ENCODE data around the gene STARD3. TPM values are rescaled to one million over a fixed set of nuclear protein-coding genes. Genes with fewer than 3 reads are reported as not detected.
"Not testable (repeated sequence)": the region's sequence is repeated elsewhere in the genome, so short reads cannot be mapped to it uniquely, and the experiment has no call there.

The STARD3 gene
- total RNA-seq, 2 experiments from 2014 or later = 56.1 to 56.8 TPM

DNA sequence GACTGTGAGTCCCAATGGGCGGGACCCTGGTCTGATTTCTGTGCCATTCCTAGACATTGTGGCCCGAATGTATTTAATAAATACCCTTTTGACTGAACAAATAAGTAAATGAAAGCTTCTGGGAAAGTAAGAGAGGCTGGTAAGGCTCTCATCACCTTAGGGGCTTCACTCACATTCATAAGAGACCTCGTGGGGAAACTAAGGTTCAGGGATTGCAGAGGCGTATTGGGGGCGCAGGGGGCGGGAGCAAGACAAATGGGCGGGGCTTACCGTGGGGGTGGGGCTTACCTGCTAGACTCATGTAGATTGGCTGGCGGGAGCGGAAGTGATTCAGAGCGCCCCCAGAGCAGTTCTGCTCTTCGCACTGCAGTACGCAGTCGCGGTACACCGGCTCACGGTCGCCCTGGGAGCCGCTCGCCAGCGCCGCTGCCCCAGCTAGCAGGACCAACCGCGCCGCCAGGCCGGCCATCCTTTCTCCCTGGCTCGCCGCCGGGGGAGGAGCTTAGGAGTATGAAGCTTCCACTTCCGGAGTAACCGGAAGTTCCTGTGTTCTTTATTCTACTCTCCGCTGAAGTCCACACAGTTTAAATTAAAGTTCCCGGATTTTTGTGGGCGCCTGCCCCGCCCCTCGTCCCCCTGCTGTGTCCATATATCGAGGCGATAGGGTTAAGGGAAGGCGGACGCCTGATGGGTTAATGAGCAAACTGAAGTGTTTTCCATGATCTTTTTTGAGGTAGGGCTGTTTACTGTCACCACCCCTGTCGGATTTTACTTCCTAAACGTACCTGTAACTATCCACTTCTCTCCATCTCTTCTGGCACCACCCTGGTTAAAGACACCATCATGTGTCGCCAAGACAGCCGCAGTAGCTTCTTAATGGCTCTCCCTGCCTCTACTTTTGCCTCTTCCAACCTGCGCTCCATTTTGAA, 50.9 kb downstream of the STARD3 start, which contains the start of gene PGAP3:
Gene PGAP3 (minus strand): TSS at position 512 of the 929 bp plus-strand sequence. CDS start 43 bp downstream, at position 469.
- peaks cover 8% of the 10 kb centered on the region for H3K36me3 Mint-ChIP-seq (ENCODE audit: low read depth)
- peak; percentile 89 for DNase-seq
- peak within 1 kb of the TSS; percentile 94 for H3K27ac Mint-ChIP-seq

DNA sequence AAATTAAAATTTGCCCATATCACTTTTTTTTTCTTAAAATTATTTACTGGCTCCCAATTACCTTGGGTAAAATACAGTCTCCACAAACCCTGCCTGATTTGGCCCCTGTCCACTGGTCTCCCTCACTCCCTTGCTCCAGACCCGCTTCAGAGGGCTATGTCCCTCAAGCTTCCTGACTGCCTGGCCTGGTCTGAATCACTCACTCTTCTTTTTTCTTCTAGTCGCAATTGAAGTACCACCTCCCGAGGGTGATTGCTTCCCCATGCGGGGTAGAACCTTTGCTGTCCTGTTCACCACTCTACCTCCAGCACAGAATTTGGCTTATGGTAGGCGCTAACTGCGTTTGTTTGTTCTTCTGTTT, 51.5 kb downstream of the STARD3 start:
- Mint-ChIP-seq H3K27me3 (ENCODE audit: low read depth) (no peaks in the 10 kb centered on the region), H3K9me3 (no peaks in the 10 kb centered on the region), H3K27ac (peak overlapping the region; percentile 94), H3K4me3 (peak overlapping the region; percentile 98), H3K36me3 (ENCODE audit: low read depth) (peaks cover 4% of the 10 kb centered on the region), H3K4me1 (ENCODE audit: low read depth) (peaks cover 15% of the 10 kb centered on the region)
- DNase-seq = no peak
- intact Hi-C loops (cut with micrococcal nuclease) = loop anchor here (1.0 to 5.0 kb wide), 4 partner anchors 42 to 227 kb away; partner anchors contain the start of genes CDK12, IKZF3, MIEN1 and STARD3
- CTCF ChIA-PET = interaction anchor here (0.6 to 3.2 kb wide), 8 partner anchors 9 to 450 kb away, joined by 3 to 16 read pairs (median 4); partner anchors contain the start of gene PNMT

More for the DNA sequence above, 50.9 kb downstream of the STARD3 start, which contains the start of gene PGAP3:
- intact Hi-C loops (cut with micrococcal nuclease) = loop anchor here (1.0 to 5.0 kb wide), 5 partner anchors 43 to 227 kb away; partner anchors contain the start of genes CDK12, IKZF3, MIEN1 and STARD3
- Mint-ChIP-seq H3K9me3 (no peaks in the 10 kb centered on the region), H3K4me3 (peak within 1 kb of the TSS; percentile 98), H3K4me1 (ENCODE audit: low read depth) (peaks cover 15% of the 10 kb centered on the region), H3K27me3 (ENCODE audit: low read depth) (no peaks in the 10 kb centered on the region)
- CTCF ChIA-PET = interaction anchor here (0.6 to 3.2 kb wide), 10 partner anchors 8 to 449 kb away, joined by 3 to 16 read pairs (median 4); partner anchors contain the start of gene PNMT

DNA sequence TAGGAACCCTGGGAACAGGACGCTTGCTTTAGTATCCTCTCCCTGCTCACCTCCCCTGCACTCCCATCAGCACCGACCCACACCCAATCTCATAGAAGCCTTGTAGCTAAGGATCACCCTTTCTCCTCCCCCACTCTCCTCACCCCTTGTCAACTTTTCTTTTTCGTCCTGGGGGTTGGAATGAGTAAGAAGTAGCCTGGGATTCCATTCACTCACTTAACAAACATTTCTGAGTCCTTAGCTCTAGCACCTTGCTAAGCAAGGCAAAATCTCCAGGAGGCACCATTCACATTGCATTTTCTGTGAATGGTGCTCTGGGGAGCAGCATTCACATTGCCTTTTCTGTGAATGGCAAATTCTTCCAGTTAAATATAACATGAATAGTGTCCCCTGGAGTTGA, 52.0 kb downstream of the STARD3 start:
- Mint-ChIP-seq H3K4me1 (ENCODE audit: low read depth) (peaks cover 15% of the 10 kb centered on the region), H3K4me3 (peak overlapping the region; percentile 98), H3K27me3 (ENCODE audit: low read depth) (no peaks in the 10 kb centered on the region), H3K27ac (peak overlapping the region; percentile 94), H3K36me3 (ENCODE audit: low read depth) (peaks cover 4% of the 10 kb centered on the region), H3K9me3 (no peaks in the 10 kb centered on the region)
- intact Hi-C loops (cut with micrococcal nuclease) = loop anchor here (1.0 to 5.0 kb wide), 4 partner anchors 42 to 228 kb away; partner anchors contain the start of genes CDK12, IKZF3, MIEN1 and STARD3
- no peak for DNase-seq
- CTCF ChIA-PET = interaction anchor here (1.0 to 3.2 kb wide), 4 partner anchors 9 to 154 kb away, joined by 3 to 16 read pairs (median 6); partner anchors contain the start of gene MIEN1

DNA sequence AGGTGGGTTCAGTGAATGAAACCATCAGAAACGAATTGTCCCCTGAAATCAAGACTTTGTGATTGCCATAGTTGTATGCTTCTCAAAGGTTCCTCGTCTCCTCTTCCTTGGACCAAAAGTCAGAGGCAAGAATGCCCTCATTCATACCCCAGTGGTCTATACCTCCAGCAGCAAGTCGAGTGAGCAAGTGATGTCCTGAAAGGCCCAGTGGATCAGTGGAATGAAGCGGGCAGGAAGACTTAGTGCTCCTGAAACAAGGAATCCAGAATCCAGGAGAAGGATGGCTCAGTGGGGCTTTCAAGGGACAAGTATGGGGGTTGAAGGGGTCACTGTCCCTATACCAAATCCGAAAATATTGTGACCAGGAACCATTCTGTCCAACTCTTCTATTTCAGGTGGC, 57.6 kb downstream of the STARD3 start:
- CTCF ChIA-PET = no interaction called here
- no peak for DNase-seq
- Mint-ChIP-seq H3K27me3 (ENCODE audit: low read depth) (peaks cover 9% of the 10 kb centered on the region), H3K27ac (no peak overlapping the region), H3K4me3 (no peak overlapping the region), H3K9me3 (no peaks in the 10 kb centered on the region), H3K36me3 (ENCODE audit: low read depth) (no peaks in the 10 kb centered on the region), H3K4me1 (ENCODE audit: low read depth) (peaks cover 1% of the 10 kb centered on the region)
- intact Hi-C loops (cut with micrococcal nuclease) = no loop called here

DNA sequence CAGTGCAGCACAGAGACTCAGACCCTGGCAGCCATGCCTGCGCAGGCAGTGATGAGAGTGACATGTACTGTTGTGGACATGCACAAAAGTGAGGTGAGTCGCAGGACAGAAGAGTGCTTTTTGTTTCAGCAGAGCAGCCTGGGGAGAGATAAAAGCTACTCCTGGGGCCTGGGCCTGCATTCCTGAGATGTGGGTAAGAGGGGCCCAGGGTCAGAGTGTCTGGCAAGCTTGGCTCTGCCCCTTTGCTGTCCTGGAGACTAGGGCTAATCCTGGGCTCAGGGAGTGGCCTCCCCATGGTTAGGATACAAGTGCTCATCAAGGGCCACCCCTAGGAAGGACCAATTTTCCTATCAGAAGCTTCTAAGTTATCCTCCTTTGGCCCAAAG, 58.1 kb downstream of the STARD3 start:
- DNase-seq = no peak
- intact Hi-C loops (cut with micrococcal nuclease) = no loop called here
- CTCF ChIA-PET = no interaction called here
- H3K4me1 Mint-ChIP-seq (ENCODE audit: low read depth) = peaks cover 4% of the 10 kb centered on the region
- no peak overlapping the region for H3K27ac Mint-ChIP-seq
- no peaks in the 10 kb centered on the region for H3K9me3 Mint-ChIP-seq
- no peaks in the 10 kb centered on the region for H3K36me3 Mint-ChIP-seq (ENCODE audit: low read depth)
- peaks cover 11% of the 10 kb centered on the region for H3K27me3 Mint-ChIP-seq (ENCODE audit: low read depth)
- no peak overlapping the region for H3K4me3 Mint-ChIP-seq

DNA sequence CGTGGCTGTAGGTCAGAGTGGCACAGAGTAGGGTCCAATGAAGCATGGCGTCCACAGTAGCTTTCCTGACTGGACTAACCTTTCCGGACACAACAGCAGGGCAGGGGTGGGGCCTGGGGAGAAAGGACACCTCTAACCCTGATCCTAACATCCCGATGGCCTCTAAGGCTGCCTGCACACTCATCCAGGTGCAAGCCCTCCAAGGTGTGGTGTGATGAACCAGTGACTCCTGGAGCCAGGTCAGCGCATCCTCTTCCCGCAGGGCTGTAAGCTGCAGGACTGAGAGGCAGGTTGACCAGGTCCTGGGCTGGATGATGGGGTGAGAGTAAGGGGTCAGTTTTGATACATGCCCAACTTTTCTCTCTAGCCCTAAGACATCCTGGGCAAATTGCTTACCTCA, 59.8 kb downstream of the STARD3 start:
- H3K4me1 Mint-ChIP-seq (ENCODE audit: low read depth) = peaks cover 9% of the 10 kb centered on the region
- peaks cover 25% of the 10 kb centered on the region for H3K27me3 Mint-ChIP-seq (ENCODE audit: low read depth)
- H3K27ac Mint-ChIP-seq = no peak overlapping the region
- no peaks in the 10 kb centered on the region for H3K9me3 Mint-ChIP-seq
- H3K36me3 Mint-ChIP-seq (ENCODE audit: low read depth) = no peaks in the 10 kb centered on the region
- CTCF ChIA-PET = interaction anchor here (0.8 kb wide), 1 partner anchor 42 kb away, joined by 3 read pairs; no protein-coding TSS in a partner anchor
- no peak for DNase-seq
- intact Hi-C loops (cut with micrococcal nuclease) = no loop called here
- no peak overlapping the region for H3K4me3 Mint-ChIP-seq

DNA sequence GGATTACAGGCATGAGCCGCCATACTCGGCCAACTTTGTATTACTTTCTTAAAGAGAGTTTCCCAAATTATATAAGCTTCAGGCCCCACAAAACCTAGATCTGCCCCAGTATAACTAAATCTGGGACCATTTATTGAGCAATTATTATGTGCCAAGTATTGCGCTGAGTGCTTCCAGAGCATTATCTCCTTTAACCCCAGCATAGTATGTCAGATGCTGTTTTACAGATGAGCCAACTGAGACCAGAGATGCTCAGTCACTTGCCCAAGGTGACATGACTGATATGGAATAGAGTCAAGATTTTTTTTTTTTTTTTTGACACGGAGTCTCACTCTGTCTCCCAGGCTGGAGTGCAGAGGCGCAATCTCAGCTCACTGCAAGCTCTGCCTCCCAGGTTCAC, 61.0 kb downstream of the STARD3 start:
- Mint-ChIP-seq H3K9me3 (no peaks in the 10 kb centered on the region), H3K27ac (no peak overlapping the region), H3K36me3 (ENCODE audit: low read depth) (no peaks in the 10 kb centered on the region), H3K4me3 (no peak overlapping the region), H3K27me3 (ENCODE audit: low read depth) (peaks cover 25% of the 10 kb centered on the region), H3K4me1 (ENCODE audit: low read depth) (peaks cover 9% of the 10 kb centered on the region)
- CTCF ChIA-PET = no interaction called here
- DNase-seq = no peak
- intact Hi-C loops (cut with micrococcal nuclease) = no loop called here

DNA sequence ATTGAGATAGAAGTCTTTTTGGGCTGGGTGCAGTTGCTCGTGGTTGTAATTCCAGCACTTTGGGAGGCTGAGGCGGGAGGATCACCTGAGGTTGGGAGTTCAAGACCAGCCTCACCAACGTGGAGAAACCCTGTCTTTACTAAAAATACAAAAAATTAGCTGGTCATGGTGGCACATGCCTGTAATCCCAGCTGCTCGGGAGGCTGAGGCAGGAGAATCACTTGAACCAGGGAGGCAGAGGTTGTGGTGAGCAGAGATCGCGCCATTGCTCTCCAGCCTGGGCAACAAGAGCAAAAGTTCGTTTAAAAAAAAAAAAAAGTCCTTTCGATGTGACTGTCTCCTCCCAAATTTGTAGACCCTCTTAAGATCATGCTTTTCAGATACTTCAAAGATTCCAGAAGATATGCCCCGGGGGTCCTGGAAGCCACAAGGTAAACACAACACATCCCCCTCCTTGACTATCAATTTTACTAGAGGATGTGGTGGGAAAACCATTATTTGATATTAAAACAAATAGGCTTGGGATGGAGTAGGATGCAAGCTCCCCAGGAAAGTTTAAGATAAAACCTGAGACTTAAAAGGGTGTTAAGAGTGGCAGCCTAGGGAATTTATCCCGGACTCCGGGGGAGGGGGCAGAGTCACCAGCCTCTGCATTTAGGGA, 62.3 kb downstream of the STARD3 start:
- not testable (repeated sequence) for H3K4me1 Mint-ChIP-seq (ENCODE audit: low read depth)
- CTCF ChIA-PET = interaction anchor here (0.9 to 1.3 kb wide), 2 partner anchors 31 kb away, joined by 3 read pairs; partner anchors contain the start of genes MIEN1 and PNMT

DNA sequence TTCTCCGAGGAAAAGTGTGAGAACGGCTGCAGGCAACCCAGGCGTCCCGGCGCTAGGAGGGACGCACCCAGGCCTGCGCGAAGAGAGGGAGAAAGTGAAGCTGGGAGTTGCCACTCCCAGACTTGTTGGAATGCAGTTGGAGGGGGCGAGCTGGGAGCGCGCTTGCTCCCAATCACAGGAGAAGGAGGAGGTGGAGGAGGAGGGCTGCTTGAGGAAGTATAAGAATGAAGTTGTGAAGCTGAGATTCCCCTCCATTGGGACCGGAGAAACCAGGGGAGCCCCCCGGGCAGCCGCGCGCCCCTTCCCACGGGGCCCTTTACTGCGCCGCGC, 62.8 kb downstream of the STARD3 start, which contains the start of gene ERBB2:
Gene ERBB2 (plus strand): TSS at position 247 of the 330 bp plus-strand sequence. CDS start 175 bp downstream, outside the sequence.
- Mint-ChIP-seq H3K9me3 (no peaks in the 10 kb centered on the region), H3K4me3 (no peak within 1 kb of the TSS), H3K4me1 (ENCODE audit: low read depth) (peaks cover 9% of the 10 kb centered on the region), H3K27ac (no peak within 1 kb of the TSS), H3K36me3 (ENCODE audit: low read depth) (no peaks in the 10 kb centered on the region), H3K27me3 (ENCODE audit: low read depth) (peaks cover 25% of the 10 kb centered on the region)
- CTCF ChIA-PET = interaction anchor here (0.9 to 1.3 kb wide), 2 partner anchors 31 to 32 kb away, joined by 3 read pairs; partner anchors contain the start of genes MIEN1 and PNMT
- no peak for DNase-seq
- intact Hi-C loops (cut with micrococcal nuclease) = no loop called here

More for the DNA sequence above, 62.3 kb downstream of the STARD3 start:
- H3K4me3 Mint-ChIP-seq; DNase-seq; H3K27ac Mint-ChIP-seq; intact Hi-C loops (cut with micrococcal nuclease); H3K36me3 Mint-ChIP-seq (ENCODE audit: low read depth); H3K9me3 Mint-ChIP-seq: not testable (repeated sequence)
- H3K27me3 Mint-ChIP-seq (ENCODE audit: low read depth) = peaks cover 25% of the 10 kb centered on the region

DNA sequence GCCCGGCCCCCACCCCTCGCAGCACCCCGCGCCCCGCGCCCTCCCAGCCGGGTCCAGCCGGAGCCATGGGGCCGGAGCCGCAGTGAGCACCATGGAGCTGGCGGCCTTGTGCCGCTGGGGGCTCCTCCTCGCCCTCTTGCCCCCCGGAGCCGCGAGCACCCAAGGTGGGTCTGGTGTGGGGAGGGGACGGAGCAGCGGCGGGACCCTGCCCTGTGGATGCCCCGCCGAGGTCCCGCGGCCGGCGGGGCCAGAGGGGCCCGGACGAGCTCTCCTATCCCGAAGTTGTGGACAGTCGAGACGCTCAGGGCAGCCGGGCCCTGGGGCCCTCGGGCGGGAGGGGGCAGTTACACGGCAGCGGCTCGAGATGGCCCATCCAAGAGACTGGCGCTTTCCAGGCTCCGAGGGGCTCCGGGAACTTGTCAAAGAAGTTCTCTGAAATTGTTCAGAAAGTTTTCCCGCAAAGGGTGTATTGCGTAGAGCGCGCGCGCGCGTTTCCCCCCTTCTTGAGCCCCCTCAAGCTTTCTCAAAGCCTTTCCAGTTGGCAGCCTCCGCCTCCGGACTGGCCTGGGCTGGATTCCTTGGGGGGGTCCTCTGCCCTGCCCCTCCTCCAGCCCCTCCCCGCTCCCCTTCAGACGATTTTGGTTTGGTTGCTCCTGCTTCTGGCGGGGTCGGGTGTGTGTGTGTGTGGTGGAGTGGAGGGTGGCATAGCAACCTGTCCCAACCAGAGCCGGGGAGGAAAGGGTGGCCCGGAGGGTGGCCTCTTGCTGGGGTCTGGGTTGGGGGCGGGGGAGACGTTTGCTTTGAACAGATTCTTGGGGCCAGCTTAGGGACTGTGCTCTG, 63.4 kb downstream of the STARD3 start:
- Mint-ChIP-seq H3K27me3 (ENCODE audit: low read depth) (peaks cover 25% of the 10 kb centered on the region), H3K4me3 (no peak overlapping the region), H3K36me3 (ENCODE audit: low read depth) (no peaks in the 10 kb centered on the region), H3K27ac (no peak overlapping the region), H3K9me3 (no peaks in the 10 kb centered on the region), H3K4me1 (ENCODE audit: low read depth) (peaks cover 9% of the 10 kb centered on the region)
- intact Hi-C loops (cut with micrococcal nuclease) = no loop called here
- CTCF ChIA-PET = interaction anchor here (0.6 to 1.3 kb wide), 3 partner anchors 30 to 537 kb away, joined by 3 read pairs; partner anchors contain the start of genes MIEN1 and PNMT
- DNase-seq = no peak

DNA sequence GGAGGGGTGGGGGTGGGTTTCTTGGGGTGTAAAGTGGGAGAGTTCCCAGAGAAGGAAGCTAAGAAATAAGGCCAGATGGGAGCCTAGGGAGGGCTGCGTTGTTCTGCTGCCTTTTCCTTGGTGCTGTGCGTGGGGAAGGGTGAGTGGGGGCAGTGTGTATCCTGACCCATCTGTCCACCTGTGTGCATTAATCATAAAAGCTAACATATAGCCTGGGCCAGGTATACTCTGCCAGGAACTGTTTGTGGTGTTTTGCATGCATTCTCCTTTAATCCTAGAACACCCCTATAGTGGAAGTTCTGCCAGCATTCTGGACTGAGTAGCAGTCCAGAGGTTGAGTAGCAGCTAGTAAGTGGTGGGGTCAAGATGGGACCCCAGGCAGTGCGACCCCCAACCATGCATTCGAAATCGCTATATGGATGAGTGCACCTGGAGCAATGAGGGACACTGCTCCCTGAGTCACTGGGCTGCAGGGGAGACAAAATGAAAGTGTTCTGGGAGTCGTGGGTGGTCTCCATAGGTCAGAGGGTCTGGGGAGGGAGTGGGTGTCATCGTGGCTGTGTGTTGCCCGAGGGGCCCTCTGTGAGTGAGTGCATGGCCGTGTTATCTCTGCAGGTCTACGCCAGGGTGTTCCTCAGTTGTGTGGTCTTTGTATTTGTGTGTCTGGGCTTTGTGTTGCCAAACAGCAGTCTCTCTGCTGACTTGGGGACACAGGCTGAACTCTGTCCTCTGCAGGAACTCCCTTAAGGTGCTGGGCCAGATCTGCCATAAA, 64.3 kb downstream of the STARD3 start:
- Mint-ChIP-seq H3K9me3 (no peaks in the 10 kb centered on the region), H3K27ac (no peak overlapping the region), H3K36me3 (ENCODE audit: low read depth) (no peaks in the 10 kb centered on the region), H3K4me3 (no peak overlapping the region), H3K4me1 (ENCODE audit: low read depth) (peaks cover 9% of the 10 kb centered on the region), H3K27me3 (ENCODE audit: low read depth) (peaks cover 25% of the 10 kb centered on the region)
- intact Hi-C loops (cut with micrococcal nuclease) = no loop called here
- CTCF ChIA-PET = no interaction called here
- DNase-seq = no peak

Measured in activated naive CD4-positive, alpha-beta T cell treated with anti-CD3 and anti-CD28 coated beads for 36 hours (primary cell).